Measurements from ENCODE around the gene SDF4.

SDF4 gene

DNA sequence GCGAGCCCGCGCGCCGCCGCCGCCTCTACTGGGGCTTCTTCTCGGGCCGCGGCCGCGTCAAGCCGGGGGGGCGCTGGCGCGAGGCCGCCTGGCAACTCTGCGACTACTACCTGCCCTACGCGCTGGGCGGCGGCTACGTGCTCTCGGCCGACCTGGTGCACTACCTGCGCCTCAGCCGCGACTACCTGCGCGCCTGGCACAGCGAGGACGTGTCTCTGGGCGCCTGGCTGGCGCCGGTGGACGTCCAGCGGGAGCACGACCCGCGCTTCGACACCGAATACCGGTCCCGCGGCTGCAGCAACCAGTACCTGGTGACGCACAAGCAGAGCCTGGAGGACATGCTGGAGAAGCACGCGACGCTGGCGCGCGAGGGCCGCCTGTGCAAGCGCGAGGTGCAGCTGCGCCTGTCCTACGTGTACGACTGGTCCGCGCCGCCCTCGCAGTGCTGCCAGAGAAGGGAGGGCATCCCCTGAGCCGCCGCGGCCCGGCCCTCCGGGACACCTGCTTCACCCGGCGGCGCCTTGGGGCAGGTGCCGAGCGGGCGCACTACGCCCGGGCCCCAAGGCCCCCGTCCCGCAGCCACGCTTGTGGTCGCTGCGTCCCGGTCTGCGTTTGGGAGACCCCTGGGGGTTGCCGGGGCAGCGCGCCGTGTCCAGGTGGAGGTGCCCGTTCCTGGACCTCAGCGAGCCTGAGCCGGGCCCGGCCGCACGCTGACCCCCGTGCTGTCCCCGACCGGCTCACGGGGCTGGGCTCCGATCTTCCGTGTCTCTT lies 1.2 kb upstream of the SDF4 start:
- no peak overlapping the region for H3K27ac ChIP-seq
- H3K4me3 ChIP-seq (ENCODE audit: low read depth, low read length): no peak overlapping the region
- TF ChIP-seq, protein P1, sequence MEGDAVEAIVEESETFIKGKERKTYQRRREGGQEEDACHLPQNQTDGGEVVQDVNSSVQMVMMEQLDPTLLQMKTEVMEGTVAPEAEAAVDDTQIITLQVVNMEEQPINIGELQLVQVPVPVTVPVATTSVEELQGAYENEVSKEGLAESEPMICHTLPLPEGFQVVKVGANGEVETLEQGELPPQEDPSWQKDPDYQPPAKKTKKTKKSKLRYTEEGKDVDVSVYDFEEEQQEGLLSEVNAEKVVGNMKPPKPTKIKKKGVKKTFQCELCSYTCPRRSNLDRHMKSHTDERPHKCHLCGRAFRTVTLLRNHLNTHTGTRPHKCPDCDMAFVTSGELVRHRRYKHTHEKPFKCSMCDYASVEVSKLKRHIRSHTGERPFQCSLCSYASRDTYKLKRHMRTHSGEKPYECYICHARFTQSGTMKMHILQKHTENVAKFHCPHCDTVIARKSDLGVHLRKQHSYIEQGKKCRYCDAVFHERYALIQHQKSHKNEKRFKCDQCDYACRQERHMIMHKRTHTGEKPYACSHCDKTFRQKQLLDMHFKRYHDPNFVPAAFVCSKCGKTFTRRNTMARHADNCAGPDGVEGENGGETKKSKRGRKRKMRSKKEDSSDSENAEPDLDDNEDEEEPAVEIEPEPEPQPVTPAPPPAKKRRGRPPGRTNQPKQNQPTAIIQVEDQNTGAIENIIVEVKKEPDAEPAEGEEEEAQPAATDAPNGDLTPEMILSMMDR (IDR thresholded peaks at IDR 0.05; ENCODE audit: low read depth, low read length): no peak
- H3K36me3 ChIP-seq: peaks cover 30% of the 10 kb centered on the region
- no peak for DNase-seq
- H3K9me3 ChIP-seq (ENCODE audit: severe bottlenecking): no peaks in the 10 kb centered on the region
- no peaks in the 10 kb centered on the region for H3K27me3 ChIP-seq (ENCODE audit: insufficient read depth, low read depth, severe bottlenecking)

DNA sequence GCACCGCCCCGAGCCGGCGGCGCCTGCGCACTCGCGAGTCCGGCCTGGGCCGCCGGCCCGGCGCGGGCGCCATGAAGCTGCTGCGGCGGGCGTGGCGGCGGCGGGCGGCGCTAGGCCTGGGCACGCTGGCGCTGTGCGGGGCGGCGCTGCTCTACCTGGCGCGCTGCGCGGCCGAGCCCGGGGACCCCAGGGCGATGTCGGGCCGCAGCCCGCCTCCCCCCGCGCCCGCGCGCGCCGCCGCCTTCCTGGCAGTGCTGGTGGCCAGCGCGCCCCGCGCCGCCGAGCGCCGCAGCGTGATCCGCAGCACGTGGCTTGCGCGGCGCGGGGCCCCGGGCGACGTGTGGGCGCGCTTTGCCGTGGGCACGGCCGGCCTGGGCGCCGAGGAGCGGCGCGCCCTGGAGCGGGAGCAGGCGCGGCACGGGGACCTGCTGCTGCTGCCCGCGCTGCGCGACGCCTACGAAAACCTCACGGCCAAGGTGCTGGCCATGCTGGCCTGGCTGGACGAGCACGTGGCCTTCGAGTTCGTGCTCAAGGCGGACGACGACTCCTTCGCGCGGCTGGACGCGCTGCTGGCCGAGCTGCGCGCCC lies 501 bp upstream of the SDF4 start, which contains the start of gene B3GALT6:
B3GALT6 (plus strand) TSS at position 30 of the 588 bp plus-strand sequence; CDS start at position 72, 42 bp downstream.
- DNase-seq: no peak
- Histone ChIP-seq H3K9me3 (ENCODE audit: severe bottlenecking) (no peaks in the 10 kb centered on the region), H3K27me3 (ENCODE audit: insufficient read depth, low read depth, severe bottlenecking) (no peaks in the 10 kb centered on the region), H3K4me3 (ENCODE audit: low read depth, low read length) (peak within 1 kb of the TSS; percentile 95), H3K27ac (peak within 1 kb of the TSS; percentile 96), H3K36me3 (peaks cover 36% of the 10 kb centered on the region)
- TF ChIP-seq, protein P1 (IDR thresholded peaks at IDR 0.05; ENCODE audit: low read depth, low read length): no peak

DNA sequence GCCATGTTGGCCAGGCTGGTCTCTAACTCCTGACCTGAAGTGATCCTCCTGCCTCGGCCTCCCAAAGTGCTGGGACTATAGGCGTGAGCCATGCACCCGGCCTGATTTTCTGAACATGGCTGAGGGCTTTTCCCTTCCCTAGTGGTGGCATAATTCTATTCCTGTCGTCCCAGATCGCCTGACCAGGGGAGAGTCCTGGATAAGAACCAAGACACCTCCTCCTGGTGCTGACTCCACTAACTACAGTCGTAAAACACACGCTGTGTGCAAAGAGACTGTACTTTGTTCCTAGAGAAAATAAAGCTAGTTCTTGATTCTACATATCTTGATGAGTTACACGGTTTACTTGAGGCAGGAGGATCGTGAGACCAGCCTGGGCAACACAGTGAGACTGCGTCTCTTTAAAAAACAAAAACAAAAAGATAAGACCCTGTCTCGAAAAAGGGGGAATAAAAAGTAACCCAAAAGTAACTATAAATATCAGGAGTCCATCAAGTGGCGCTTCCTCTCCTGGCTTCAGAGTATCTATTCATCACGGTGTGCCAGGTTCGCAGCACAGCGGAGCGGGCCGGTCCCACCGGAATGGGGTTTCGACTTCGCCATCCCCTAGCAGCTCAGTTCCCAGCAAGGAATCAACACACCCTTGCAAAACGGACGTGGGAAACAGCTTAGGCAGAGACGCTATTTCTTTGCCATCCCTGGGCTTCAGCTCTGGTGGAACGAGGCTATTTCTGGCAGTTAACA lies 973 bp downstream of the SDF4 start:
- Histone ChIP-seq H3K4me3 (ENCODE audit: low read depth, low read length) (peak overlapping the region; percentile 95), H3K9me3 (ENCODE audit: severe bottlenecking) (no peaks in the 10 kb centered on the region), H3K27me3 (ENCODE audit: insufficient read depth, low read depth, severe bottlenecking) (no peaks in the 10 kb centered on the region), H3K27ac (peak overlapping the region; percentile 96), H3K36me3 (peaks cover 46% of the 10 kb centered on the region)
- DNase-seq: no peak
- TF ChIP-seq, protein P1 (IDR thresholded peaks at IDR 0.05; ENCODE audit: low read depth, low read length): no peak

DNA sequence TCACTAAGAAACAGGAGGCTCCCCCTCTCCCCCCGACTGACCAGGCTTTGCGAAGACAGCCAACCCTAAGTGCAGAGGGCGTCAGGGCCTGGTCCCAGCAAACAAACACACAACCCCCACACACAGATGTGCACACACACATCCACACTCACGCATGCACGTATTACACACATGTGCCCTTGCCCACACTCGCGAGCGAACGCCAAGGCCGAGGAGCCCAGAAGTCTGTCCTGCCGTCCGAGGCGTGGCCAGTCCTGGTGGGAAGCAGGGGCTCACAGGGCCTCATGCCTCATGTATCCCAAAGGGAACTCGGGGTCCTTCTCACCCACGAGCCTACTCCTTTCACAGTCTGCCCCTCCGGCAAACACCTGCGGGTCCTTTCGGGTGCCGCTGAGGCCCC lies 2.0 kb downstream of the SDF4 start:
- Histone ChIP-seq H3K9me3 (ENCODE audit: severe bottlenecking) (no peaks in the 10 kb centered on the region), H3K36me3 (peaks cover 46% of the 10 kb centered on the region), H3K27ac (no peak overlapping the region), H3K27me3 (ENCODE audit: insufficient read depth, low read depth, severe bottlenecking) (no peaks in the 10 kb centered on the region), H3K4me3 (ENCODE audit: low read depth, low read length) (no peak overlapping the region)
- no peak for DNase-seq
- TF ChIP-seq, protein P1 (IDR thresholded peaks at IDR 0.05; ENCODE audit: low read depth, low read length): no peak

DNA sequence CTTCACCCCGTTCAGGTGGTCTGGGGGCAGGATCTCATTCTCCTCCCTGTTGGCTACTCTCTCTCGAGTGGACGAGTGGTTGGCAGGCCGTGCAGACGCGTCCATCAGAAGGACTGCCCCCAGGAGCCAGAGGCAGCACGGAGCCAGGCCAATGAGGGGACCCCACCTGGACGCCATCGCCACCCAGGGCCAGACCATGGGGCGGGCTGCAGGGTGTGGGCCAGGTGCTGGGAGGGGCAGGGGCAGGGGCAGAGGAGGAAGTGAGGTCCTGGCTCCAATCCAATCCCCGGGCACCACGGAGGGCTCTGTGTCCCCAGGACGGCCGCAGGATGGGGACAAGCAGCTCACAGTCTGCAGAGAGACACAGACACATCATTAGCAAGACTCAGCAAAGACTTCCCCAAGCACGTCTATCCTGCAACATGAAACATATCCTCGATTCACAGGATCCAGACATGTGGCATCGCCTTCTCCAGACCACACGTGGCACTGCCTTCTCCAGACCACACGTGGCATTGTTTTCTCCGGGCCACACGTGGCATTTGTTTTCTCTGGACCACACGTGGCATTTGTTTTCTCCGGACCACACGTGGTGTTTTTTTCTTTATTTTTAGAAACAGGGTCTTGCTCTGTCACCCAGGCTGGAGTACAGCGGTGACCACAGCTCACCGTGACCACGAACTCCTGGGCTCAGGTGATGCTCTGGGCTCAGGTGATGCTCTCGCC lies 3.0 kb downstream of the SDF4 start:
- H3K27ac ChIP-seq: no peak overlapping the region
- H3K36me3 ChIP-seq: peaks cover 38% of the 10 kb centered on the region
- TF ChIP-seq, protein P1 (IDR thresholded peaks at IDR 0.05; ENCODE audit: low read depth, low read length): no peak
- H3K9me3 ChIP-seq (ENCODE audit: severe bottlenecking): no peaks in the 10 kb centered on the region
- DNase-seq: no peak
- no peak overlapping the region for H3K4me3 ChIP-seq (ENCODE audit: low read depth, low read length)
- H3K27me3 ChIP-seq (ENCODE audit: insufficient read depth, low read depth, severe bottlenecking): no peaks in the 10 kb centered on the region
